Right renal pelvis (tissue), 4 donors: ENCODE measurements around the gene CD276. TPM values are rescaled to one million over a fixed set of nuclear protein-coding genes. Genes with fewer than 3 reads are reported as not detected.
A peak's percentile ranks its signal among the peaks of the same experiment; 100 is the strongest.

Source experiments
- DNase-seq, 4 donors: peaks; one replicate each; pipeline ENCODE4 v3.0.0-alpha.2; 2013; ENCODE audit warnings: low read depth in 4 of 4, low spot score in 3 of 4, missing footprints in 1 of 4
- polyA plus RNA-seq, 4 donors: library from polyadenylated mRNA; unstranded; fragments of 120-200 nt; gene quantifications; one replicate each; pipeline ENCODE4 v1.2.1, GENCODE V29; 2013; ENCODE audit not compliant: insufficient read length in 4 of 4

The CD276 gene
- polyA plus RNA-seq, 4 donors, result 162 to 176 (median 171) TPM

DNA sequence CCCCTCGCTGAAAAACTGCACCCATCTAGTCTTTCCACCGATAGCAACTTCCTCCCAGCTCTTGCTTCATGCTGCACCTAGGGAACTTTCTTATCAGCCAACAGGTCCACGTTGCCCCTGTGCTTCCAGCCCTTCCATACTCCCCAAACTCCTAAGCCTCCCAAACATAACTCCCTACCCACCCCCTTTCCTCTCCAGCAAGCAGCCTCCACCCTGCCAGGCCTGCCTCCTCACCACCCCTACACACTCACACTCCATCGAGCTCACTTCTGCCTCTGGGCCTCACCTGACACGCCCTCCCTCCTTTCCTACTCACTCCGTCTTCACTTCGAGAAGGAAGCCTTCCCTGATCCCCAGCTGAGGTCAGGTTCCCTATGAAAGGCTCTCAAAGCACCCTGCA is 60.9 kb downstream of the CD276 start:
- no peak for DNase-seq

DNA sequence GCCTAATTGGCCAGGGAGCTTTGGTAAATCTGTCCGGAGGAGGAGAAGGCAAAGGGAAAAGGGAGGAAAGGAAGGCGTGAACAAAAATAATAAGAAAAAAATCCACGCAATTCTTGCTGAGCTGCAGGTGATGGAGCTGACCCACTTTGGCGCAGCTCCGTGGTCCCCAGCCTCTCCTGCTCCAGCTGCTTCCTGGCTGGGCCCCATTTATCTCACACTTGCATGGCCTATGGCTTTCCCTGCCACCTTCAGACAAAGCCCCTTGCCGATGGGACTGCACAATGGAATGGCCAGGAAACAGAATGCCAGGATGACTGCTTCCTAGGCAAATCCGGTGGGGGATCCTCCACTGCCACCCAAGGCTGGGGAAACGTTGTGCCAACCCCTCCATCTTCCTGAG is 62.1 kb downstream of the CD276 start:
- no peak for DNase-seq

DNA sequence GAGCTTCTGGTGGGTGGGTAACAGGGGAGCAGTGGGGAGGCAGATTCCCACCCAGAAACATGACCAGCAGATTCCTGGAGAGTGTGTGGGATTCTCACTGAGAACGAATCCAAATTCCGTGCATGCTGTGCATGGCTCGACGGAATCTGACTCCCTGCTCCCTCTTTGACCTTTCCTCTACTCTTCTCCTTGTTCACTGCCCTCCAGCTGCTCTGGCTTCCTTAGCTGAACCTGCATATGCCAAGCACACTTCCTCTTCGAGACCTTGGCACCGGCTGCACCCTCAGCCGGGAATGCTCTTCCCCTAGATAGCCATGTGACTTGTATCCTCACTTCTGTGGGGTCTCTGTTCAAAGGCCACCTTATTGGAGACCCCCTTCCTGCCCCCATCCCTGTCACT is 62.7 kb downstream of the CD276 start:
- DNase-seq, result no peak

DNA sequence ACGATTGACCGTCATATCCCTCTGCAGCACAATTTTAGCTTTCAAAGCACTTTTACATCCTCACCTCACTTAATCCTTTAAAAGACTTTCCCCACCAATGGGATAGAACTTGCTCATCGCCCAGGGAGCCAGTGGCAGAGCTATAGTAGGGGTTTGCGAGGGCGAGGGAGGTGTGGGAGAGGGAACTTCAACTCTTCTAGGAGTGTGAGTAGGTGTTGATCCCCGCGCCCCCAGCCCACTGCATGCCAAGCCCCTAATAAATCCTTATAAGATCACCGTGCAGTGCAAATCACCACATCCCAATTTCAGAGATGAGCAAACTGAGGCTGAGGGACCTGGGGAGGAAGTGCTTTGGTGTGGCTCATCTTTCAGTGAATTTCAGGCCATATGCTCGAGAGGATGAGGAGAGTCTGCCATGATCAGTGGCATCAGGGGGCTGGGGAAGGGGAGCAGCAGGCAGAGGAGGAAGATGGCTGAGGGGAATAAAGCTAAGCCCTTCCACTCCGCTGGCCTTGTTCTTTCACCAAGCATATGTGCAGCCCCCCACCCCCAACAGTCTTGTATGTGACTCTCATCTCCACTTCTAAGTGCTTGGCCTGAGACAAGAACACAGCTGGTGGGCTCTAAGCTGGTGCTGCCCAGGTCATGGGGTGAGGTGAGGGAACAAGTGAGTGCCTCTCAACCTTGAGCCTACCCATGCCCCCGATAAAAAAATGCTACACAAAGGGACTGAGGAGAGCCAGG is 63.8 kb downstream of the CD276 start:
- DNase-seq, result no peak

DNA sequence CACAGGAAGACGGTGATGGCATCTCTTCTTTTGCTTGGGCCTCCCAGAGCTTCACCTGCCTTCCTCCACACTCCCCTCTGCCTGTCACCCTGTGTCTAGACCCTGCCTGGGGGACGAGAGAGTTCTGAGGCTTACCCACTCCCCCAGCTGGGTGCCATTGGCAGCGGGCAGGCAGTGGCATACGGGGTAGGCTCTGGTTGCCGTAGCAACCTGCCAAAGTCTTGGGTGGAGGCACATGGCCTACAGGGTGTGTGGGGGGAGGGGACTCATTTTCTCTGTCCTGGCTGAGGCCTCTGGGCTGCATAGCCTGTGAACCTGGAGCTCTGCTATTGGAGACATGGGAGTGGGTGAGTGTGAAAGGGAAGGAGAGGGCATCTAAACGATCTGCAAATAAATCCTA is 64.5 kb downstream of the CD276 start:
- DNase-seq, result no peak

DNA sequence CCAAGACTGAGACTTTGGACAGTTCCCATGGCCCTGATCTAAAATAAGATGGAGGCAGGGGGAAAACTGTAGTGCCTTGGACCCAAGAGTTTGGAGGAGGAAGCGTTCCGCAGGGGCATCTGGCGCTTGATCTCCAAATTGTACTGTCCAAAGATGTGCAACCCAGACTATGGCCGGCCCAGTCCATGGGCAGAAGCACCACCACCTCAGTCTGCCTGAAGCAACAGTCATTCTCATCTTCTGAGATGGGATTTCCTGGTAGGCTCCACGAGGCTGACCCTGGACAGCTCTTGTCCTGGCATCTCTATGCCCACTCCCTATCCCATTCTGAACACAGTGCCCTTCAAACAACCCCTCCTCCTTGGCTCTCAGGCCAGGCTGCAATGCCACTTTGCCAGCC is 65.3 kb downstream of the CD276 start:
- DNase-seq, result no peak

DNA sequence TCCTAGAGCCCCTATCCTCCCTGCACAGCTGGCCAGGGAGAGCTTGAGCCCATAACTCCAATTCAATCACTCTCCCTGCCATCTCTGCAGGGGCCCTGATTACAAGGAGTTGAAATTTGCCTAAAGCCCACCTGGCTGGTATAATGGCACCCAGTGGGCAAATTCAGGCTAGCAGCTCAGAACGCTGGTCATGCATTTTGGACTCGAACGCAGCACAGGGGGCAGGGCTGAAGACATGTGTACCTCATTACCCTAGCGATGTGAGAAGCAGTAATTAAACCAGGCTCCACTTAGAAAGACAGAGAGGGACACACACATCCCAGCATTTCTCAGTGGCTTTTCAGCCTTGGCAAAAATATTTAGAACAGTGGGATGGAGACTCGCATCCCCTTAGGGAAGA is 65.8 kb downstream of the CD276 start:
- no peak for DNase-seq

DNA sequence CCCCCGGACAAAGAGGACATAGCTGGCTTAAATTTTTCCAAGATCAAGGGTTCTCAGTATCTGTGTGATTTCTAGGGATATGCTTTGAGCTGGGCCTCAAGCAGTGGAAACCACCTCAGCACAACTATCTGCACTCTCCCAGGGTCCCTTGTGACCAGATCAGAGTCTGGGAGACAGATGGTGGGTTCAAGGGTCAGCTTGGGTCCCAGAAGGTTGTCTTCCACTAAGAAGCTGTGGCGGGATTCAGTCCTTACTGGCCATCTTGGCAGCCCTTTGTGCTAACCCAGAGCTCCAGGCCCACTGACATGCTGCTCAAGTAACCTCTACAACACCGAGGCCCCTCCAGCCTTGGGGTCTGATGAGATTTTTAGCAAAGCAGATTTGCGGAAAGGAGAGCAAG is 66.3 kb downstream of the CD276 start:
- DNase-seq, result no peak

DNA sequence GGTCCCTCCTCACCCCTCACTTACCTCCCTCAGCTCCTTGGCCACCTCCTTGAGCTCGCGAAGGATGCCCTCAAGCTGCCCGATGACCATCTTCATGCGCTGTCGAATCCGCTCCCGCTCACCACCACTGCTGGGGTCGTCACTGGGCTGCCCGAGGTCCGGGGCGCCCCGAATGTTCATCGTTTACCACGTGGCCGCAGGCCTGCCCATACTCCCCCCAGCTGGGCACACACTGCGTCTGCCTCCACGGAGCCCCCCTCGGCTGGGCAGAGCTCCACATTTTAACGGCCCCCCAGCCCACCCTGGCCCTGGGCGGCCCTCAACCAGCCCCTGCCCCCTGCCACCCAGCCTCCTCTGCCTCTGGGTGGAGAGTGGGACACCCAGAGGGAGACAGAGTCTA is 66.8 kb downstream of the CD276 start:
- no peak for DNase-seq

DNA sequence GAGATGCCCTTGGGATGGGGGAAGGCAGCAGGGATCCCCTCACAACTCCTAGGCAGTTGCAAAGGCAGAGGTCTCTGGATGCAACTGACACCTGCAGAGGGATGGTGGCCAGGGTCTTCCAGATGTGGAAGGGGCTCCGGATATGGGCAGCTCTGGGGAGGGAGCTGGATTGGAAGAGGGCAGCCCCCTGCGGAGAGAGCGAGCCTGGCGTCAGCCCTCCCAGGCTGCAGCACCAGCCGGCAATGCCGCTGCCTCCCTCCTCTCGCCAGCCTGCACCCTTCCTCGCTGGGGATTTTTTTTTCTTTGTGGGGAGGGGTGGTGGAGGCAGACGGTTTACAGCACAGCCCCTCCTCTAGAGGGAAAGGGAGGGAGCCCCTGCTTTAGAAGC is 67.3 kb downstream of the CD276 start:
- no peak for DNase-seq

DNA sequence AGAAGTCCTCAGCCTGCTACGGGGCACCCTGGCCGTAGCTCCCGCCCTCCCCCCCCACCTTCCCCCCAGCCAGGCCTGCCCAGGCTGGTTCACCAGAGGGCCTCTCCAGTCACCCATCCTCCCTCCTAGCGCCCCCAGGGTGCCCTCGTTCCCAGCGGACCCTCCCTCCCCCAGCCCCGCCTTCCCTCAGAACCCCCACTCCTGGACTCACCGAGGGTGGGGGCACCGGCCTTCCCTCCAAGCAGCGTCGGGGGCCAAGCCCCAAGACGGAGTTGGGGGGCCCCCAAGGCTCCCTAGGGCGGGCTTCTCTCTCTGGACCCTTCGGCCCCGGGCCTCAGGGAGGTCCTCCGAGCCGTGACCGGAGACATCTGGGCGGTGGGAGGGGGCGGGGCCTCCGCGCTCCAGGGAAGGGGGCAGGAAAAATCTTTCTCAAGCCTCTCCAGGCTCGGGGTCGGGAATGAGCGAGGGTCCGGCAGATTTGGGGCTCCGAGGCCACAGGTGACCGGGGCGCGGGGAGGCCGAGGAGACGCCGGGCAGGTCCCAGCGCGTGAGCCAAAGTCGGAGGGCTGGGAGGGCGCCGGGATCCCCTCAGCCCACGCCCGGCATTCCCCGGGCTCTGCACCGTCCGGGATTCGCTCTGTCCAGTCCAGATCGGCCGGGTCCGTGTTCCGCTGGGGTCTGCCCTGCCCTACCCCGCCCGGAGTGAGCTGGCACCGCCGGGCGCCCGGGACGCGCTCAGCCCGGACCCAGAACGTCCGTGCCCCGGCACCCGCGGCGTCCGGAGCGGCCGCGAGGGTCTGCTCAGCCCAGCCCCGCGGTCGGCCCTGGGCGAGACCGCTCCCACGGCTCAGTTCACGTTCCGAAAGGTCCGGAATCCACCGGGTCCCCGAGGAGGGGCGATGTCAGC is 68.0 kb downstream of the CD276 start:
- no peak for DNase-seq

DNA sequence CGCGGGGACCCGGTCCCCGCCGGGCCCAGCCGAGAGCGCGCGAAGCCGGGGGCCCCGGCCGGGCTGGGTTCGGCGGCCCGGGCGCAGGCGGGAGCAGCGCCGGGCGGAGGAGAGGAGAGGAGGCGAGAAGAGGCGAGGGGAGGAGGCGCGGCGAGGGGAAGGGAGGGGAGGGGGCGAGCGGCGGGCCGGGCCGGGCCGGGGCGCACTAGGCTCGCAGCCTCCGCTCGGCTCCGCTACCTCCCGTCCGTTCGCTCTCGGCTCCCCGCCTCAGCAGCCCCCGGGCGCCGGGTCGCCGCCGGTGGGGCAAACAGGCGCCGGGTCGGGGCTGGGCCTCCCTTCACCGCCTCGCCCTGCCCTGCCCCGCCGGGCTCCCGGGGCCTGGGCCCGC is 68.6 kb downstream of the CD276 start:
- no peak for DNase-seq

DNA sequence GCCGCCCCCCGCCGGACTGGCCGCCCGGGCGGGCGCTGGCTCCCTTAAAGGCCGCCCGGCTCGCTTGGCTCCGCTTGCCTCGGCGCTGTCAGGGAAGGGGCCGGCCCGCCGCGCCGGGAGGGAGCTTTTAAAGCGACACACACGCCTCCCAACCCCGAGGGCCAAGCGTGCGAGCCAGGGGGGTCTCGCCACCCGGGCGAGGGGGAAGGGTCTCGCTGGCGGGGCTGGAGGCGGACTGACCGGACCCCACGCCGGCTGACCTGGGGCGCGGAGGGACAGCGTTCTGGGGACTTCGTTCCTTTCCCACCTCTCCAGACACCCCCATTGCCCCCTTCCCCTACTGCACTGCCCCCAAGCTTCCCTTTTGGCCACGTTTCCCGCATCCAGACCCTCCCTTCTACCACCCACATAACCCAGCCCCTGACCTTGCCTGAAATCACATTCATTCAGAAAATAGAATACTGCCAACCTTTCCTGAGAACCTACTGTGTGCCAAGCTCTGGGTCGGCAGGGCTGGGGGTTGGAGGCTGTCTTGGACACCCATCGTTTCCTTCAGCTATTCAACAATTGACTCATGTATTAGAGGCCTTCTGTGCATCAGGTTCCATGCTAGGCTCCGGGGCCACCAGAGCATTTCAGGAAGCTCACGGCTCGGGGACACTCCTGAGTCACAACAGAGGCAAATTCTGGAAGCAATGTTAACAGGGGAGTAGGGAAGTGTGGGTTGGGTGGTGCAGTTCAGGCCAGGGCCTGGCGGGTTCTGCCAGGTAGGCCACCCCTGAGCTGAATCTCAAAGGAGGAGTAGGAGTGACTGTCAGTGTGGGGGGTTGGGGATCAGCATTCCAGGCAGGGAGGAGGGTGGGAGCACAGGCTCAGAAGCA is 69.3 kb downstream of the CD276 start, which contains the start of gene INSYN1:
INSYN1 (minus strand) TSS at position 102 of the 881 bp plus-strand sequence. CDS start 2,221 bp downstream, outside the sequence.
- DNase-seq, result peak in 1 of 4 donors; percentile 44

DNA sequence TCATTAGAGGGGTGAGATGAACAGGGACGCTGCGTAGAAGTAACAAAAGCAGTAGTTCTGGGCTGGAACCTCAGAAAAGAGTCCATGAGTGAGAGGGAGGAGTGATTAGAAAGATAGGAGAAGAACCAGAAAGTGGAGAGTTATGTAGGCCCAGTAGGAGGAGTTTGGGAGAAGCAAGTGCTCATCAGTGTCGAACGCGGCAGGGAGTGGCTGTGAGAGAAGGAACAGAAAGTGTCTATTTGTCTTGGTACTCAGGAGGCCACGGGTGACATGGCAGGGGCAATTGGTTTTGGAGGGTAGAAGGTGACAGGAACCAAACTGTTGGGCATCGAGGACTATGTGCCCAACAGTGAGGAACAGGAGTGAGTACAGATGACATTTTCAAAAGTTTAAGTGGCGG is 70.3 kb downstream of the CD276 start:
- DNase-seq, result no peak

DNA sequence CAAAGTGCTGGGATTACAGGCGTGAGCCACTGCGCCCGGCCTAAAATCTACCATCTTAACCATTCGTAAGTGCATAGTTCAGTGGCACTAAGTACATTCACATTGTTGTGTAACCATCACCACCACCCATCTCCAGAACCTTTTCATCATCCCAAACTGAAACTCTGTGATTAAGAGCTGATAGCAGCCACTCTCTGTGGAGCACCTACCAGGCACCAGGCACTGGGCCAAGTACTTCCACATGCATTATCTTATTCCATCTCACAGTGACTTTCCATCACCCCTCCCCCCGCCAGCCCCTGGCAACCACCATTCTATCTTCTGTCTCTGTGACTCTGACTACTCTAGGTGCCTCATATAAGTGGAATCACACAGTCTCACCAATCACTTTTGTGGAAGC is 71.3 kb downstream of the CD276 start:
- no peak for DNase-seq

DNA sequence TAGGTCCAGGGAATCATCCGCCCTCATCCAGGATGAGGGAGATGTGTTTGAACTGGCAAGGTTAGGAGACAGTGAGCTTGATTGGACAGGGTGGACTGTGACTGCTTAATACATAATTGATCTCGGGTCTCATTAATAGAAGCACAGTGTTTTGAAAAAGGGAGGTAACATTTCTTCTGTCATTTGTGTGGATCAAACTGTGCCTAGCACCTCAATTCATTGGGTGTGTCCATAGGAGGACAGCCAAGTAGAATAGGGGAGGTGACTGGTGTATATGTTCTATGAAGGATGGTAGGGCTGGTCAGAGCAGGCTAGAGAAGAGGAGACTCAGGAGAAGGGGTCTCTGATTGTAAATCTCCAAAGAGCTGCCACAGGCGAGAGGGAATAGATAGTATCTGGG is 71.8 kb downstream of the CD276 start:
- no peak for DNase-seq

DNA sequence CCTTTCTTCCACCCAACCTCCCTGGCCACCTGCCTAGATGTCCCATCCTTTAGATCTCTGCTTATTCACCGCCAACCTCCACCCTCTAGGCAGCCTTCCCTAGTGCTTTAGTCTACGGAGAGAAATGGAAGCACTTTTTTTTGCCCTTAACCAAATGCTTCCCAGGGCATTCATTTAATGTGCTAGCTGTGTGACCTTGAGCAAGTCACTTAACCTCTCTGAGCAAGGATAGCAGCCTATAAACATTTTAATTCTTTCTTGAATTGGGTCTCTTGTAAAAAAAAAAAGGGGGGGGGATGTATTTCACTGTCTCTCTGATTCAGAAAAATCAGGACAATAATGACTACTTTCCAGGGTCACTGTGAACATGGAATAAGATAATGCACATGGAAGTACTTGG is 72.2 kb downstream of the CD276 start:
- DNase-seq, result no peak

DNA sequence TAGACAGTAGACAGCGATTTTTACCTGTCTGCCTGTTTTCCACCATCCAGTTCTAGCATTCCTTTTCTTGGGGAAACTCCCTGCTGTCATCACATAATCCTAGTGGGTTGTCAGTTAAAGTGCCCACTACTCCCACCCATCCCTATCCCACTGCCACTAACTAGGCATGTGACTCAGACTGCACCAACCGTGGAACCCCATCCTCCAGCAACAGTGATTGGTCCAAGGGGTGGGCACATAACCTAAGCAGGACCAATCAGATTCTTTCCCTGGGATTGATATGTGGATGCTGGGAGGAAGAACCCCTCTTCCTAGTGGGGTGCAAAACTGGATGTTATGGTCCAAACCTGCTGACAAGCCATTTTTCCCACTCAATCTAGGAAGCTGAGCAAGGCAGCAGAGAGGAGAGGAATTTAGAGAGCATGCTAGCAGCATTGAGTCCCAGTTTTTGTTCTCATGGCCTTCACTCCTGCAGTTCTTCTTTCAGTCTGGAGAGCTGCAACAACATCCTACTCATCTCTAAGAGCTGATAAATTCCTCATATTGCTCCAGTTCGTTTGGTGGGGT is 72.8 kb downstream of the CD276 start:
- DNase-seq, result no peak

DNA sequence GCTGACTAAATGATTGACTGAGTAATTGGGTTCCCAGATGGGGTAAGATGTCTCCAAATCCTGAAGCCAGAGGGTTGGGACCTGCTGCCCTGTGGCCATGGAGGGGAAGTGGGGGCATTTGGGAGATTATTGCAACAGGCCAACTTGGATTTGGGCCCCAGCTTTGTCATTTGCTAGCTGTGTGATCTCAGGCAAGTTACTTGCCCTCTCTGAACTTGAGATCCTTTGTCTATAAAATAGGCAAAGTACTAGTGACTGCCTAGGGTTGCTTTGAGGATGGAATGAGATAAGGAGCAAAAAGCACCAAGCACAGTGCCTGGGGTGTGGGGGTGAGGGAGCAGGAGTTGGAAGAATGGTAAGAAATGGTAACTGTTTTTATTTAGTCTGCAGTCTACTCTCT is 73.4 kb downstream of the CD276 start:
- DNase-seq, result no peak

DNA sequence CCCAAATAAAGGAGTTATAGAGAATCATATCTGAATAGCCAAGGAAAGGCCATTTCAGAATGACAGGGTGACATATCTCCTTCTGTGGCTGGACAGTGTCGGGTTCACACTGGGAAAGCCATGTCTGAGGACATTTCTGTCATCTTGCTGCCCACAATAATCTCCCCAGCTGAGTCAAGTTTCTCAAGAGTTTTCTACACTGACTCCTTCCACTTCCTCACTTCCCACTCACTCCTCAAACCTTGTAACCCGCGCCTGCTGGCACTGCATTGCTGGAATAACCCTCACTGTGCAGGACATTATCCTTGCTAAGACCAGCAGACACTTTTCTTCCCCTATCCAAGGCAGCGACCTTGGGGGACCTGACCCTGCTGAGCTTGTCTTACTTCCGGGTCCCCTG is 74.3 kb downstream of the CD276 start:
- no peak for DNase-seq
